HG03045 (cell line): ENCODE results near the gene CELF5.
A peak's percentile ranks its signal among the peaks of the same experiment; 100 is the strongest.

Experiments used
- ATAC-seq: cut with Tn5 transposase; IDR thresholded peaks from one replicate; pipeline ENCODE4 v1.9.1; 2021; ENCODE audit warnings: mild to moderate bottlenecking, moderate library complexity; ENCODE audit not compliant: unreplicated experiment

Gene CELF5

DNA sequence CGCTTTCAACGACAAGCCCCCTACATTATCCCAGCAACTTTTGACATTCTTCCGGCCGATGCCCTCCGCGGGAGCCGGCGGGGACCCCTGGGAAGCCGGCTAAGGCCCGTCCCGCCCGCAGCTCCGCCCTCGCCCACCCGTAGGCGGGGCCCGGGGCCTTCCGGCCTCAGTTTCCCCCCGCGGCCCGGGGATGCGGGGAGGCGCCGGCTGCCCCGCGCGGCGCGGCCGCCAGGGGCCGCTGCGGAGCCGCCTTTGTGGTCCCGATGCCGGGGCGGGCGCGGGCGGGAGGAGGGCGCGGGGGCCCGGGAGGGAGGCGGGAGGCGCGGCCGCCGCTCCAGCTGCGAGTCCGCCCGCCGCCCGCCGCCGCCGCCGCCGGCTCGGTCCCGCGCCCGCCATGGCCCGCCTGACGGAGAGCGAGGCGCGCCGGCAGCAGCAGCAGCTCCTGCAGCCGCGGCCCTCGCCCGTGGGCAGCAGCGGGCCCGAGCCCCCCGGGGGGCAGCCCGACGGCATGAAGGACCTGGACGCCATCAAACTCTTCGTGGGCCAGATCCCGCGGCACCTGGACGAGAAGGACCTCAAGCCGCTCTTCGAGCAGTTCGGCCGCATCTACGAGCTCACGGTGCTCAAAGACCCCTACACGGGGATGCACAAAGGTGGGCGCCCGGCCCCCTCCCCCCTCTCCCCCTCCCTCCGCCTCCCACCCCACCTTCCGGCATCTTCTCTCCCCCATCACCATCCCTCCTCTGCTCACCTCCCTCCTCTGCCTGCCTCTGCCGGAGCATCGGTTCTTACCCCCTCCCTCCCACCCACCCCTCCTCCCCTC is at the start of gene CELF5:
Gene CELF5 (plus strand): TSS at position 316 of the 823 bp plus-strand sequence. CDS start 79 bp downstream, at position 395.
- ATAC-seq: no peak

DNA sequence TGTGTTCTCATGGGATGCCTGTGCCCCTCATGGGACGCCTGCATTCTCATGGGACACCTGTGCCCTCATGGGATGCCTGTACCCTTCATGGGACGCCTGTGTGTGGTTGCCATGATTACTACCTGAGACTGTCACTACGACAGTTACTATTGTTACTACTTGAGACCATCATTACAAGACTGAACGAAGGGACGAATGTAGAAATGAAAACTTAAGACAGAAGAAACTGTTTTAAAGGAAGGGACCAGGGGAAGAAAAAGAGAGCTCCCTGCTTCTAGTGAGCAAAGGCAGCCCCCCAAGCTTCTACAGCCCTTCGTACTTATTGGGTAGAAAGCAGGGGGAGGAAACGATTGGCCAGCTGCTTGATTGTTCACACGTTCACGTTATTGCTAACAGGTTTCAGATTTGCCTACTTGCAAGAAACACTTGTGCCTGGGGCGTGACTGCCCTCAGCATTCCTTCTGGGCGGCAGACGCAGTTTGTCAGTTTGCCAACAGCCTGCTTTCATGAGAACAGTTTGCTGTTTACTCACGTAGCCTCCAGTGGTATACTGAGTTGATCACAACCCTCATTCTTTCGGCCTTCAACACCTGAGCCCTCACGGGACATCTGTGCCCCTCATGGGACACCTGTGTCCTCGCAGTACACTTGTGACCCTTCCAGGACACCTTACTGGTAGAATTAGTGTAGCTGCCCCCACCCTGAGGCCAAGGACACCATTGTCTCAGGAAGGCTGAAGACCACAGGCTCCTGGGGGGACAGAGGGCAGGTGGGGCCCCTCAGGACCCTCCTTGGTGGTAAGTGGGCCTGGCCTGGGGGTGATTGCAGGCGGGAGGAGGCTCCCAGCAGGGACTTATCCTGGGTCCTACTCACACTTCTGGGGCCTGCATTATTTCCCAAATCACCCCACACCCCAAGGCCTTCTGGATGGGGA is 48.4 kb upstream of the CELF5 start:
- no peak for ATAC-seq

DNA sequence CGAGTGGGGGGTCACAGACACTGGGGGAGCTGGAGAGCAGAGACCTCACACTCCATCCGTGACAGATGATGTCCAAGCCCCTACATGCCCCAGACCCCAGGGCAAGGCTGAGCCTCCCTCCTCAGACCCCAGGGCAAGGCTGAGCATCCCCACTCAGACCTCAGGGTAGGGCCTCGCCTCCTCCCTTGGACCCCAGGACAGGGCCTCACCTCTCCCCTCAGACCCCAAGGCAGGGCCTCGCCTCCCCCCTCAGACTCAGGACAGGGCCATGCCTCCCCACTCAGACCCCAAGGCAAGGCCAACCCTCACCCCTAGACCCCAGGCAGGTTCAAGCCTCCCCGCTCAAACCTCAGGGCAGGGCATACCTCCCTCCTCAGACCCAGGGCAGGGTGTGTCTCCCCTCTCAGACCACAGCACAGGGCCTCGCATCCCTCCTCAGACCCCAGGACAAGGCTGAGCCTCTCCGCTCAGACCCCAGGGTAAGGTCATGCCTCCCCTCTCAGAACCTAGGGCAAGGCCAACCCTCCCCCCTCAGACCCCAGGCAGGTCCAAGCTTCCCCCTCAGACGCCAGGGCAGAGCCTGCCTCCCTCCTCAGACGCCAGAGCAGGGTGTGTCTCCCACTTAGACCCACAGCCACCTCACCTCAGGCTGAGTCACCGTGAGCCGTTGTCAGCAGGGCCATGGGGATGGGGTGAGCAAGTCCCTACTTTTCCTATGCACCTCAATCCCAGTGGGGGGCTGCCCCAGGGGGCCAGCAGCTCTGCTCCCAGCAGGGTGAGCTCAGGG is 47.6 kb upstream of the CELF5 start:
- ATAC-seq: no peak

DNA sequence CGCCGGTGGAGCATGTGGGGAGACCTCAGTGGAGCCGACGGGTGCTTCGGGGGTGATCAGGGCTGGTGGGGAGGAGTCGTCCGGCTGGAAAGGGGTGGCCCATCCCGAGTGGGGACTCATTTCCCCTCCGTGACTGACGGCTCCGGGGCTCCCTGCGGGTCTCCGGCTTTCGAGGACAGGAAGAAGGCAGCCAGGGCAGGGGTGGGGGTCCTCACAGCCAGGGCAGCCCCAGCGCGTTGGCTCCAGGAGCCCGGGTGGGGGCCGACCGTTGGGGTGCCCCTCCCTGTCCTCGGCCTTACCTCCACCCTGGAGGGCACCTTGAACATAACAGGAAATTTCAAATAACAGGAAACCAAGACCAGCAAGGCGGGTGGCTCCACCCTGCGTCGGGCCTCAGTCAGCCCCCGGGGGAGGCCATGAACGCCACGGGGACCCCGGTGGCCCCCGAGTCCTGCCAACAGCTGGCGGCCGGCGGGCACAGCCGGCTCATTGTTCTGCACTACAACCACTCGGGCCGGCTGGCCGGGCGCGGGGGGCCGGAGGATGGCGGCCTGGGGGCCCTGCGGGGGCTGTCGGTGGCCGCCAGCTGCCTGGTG is 46.0 kb upstream of the CELF5 start, which contains the start of gene S1PR4:
Gene S1PR4 (plus strand): TSS at position 393 of the 596 bp plus-strand sequence. CDS start 24 bp downstream, at position 417.
- no peak for ATAC-seq

DNA sequence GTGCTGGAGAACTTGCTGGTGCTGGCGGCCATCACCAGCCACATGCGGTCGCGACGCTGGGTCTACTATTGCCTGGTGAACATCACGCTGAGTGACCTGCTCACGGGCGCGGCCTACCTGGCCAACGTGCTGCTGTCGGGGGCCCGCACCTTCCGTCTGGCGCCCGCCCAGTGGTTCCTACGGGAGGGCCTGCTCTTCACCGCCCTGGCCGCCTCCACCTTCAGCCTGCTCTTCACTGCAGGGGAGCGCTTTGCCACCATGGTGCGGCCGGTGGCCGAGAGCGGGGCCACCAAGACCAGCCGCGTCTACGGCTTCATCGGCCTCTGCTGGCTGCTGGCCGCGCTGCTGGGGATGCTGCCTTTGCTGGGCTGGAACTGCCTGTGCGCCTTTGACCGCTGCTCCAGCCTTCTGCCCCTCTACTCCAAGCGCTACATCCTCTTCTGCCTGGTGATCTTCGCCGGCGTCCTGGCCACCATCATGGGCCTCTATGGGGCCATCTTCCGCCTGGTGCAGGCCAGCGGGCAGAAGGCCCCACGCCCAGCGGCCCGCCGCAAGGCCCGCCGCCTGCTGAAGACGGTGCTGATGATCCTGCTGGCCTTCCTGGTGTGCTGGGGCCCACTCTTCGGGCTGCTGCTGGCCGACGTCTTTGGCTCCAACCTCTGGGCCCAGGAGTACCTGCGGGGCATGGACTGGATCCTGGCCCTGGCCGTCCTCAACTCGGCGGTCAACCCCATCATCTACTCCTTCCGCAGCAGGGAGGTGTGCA is 45.3 kb upstream of the CELF5 start:
- no peak for ATAC-seq

DNA sequence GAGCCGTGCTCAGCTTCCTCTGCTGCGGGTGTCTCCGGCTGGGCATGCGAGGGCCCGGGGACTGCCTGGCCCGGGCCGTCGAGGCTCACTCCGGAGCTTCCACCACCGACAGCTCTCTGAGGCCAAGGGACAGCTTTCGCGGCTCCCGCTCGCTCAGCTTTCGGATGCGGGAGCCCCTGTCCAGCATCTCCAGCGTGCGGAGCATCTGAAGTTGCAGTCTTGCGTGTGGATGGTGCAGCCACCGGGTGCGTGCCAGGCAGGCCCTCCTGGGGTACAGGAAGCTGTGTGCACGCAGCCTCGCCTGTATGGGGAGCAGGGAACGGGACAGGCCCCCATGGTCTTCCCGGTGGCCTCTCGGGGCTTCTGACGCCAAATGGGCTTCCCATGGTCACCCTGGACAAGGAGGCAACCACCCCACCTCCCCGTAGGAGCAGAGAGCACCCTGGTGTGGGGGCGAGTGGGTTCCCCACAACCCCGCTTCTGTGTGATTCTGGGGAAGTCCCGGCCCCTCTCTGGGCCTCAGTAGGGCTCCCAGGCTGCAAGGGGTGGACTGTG is 44.6 kb upstream of the CELF5 start:
- no peak for ATAC-seq

DNA sequence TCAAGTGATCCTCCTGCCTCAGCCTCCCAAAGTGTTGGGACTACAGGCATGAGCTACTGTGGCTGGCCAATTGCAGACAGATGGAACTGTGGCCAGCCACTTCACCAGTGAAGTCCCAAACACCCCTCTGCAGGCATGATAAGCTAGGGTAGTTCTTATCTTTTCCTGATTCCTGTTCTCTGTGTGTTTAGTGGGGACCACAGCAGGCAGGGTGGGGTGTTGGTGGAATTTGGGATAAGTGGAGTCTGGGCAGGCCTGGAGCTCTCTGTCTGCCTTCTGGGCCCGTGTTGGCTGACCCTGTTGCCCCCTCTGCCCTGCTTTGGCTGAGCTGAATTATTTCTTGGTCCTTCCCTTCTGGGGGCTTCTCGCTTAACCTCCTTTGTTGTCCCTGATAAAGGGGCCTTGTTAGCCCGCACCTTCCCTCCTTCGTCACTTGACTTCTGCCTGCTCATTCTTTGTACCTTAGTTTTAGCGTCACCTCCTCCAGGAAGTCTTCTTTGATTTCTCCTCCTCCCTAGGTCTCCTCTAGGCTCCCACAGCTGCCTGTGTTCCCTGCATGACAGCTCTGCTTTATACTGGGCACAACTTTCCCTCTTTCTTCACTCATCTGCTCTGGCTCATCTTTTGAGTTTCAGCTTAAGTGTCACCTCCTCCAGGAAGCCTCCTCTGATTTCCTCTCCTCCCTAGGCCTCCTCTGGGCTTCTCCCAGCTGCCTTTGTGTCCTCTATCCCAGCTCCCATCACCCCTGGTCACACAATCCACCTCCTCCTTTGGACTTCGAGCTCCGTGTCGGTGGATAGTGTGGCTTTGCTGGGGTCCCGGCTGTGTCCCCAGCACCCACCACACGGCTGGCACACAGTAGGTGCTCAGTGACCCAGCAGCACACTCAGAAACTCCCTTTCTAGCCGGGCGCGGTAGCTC is 40.5 kb upstream of the CELF5 start:
- no peak for ATAC-seq

DNA sequence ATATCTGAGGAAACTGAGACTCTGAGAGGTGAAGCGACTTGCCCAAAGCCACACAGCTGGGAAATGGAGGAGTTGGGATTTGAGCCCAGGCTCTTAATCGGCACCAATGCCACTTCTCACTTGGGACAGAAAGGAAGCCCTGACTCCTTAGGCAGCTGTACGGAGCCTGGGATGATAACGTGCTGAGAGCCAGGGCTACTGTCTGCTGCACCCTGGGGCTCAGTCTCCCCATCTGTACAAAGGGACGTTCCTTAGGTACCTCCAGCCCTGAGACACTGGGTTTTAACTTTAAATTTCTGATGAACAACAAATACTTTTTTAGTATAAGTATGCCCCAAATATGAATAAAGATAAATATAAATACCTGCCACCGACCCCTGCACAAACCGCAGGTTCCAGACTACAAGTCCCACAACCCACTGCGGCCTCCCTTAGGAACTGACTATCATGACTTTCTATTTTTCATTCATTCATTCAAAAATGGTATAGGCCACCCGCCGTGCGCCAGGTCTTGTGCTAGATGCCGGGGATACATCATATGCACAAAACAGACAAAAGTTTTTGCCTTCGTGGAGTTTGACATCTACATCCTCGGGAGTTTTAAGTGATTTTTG is 39.5 kb upstream of the CELF5 start:
- peak; percentile 14 for ATAC-seq

DNA sequence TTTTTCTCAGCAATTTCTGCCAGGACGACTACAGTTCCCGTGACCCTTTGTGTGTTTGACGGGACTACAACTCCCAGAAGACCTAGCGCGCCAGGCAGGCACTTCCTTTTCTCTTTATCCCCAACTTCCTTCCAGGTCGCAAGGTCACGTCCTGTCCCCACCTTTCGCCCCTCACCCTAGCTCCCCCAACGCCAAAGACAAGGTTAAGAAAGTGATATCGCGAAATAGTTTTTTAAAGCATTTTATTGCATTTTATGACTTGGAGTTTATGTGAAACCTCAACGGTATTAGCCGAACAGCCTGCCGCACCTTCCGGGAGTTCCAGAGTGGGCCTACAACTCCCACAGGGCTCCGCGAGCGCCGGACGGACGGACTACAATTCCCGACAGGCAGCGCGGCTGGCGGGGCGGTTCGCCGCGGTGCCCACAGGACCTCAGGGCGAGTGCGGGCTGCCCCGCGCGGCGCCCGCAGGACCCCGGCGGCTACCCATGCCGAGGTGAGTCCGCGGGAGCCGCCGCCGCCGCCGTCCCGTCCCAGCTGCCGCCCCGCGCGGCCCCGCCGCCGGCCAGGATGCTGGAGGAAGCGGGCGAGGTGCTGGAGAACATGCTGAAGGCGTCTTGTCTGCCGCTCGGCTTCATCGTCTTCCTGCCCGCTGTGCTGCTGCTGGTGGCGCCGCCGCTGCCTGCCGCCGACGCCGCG is 38.9 kb upstream of the CELF5 start, which contains the start of gene NCLN:
Gene NCLN (plus strand): TSS at position 470 of the 699 bp plus-strand sequence. CDS start 101 bp downstream, at position 571.
- peak; percentile 73 for ATAC-seq

DNA sequence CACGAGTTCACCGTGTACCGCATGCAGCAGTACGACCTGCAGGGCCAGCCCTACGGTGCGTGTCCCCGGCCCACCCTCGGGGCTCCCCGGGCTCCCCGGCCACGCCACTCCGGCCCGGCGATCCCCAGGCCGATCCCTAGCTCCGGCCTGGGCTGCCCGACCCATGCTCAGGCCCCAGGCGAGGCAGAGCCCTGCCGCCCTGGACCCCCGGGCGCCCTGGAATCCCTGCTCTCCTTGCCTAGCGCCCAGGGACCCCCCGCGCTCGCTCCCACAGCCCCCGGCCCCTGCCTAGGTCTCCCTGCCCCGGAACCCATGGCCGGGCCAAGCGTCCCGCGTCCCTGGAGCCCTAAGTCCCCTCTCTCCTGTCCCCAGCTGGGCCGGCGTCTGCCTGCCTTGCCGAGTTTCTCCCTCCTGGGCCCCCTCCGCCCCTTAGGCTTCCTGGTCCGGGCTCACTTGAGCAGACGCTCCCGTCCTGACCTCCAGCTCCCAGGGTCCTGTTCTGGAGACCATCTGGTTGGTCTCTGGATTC is 38.2 kb upstream of the CELF5 start:
- ATAC-seq: peak; percentile 24

DNA sequence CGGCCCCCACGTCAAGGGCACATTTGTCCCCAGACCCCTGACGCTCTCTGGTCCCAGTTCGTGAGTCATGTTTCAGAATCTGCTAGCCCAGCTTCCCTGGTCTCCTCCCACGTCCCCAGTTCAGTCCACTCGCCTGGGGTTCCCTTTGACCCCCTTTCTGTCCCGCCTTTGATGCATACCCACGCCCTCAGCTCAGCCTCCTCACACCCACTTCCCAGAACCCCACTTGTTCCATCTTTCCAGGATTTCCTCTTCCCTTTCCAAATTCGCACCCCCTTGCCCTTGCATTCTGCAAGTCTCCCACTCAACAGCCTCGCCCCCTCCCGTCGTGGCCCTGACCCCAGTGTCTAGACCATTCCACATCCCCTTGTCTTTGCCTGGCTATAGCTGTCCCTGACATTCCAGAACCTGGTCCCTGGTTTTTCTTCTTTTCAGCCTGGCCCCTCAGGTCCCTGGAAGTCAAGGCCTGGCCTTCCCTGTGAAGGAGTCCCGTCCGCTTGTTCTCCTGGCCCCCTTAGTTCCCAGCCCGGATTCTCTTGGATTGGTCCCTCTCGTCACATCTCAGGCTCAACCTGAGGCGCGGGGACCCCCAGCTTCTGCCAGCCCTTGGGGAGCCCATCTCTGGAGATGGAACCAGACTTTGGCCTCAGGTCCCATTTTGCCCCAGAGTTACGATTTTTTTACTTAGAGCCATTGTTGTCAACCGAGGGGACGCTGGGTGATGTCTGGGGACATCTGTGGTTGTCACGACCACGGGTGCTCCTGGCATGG is 37.4 kb upstream of the CELF5 start:
- no peak for ATAC-seq

DNA sequence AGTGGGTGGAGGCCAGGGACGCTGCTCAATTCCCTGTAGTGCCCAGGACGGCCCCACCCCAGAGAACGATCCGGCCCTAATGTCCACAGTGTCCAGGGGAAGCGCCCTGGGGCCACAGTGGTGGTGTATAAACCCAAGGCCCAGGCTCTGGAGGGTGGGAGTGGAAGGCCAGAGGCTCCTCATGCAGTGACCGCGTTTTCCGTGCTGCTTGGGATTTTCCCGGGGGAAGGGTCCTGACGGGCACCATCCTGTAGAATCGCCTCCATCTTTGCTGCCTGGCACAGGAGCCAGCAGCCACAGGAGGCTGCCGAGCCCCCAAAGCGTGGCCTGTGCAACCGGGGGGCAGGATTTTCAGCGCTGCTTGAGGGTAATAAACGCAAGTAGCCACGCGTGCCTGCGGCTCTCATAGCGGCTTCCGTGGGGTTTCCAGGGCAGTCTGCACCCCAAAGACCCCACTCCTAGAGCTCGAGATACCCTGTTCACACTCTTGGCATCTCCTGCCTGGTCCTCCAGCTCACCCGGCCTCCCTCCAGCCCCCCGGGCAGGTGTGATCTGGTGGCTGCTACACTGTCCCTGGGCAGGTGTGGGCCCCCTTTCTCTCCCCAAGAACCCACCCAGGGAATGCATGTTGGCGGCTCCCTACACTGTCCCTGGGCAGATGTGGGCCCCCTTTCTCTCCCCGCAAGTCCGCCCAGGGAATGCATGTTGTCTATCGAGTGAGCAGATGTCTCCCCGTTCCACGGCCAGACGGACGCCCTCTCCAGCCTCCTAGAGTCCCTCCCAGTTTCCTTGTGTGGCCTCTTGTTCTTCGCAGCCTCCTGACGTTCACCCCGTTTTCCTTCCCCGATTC is 36.6 kb upstream of the CELF5 start:
- no peak for ATAC-seq

DNA sequence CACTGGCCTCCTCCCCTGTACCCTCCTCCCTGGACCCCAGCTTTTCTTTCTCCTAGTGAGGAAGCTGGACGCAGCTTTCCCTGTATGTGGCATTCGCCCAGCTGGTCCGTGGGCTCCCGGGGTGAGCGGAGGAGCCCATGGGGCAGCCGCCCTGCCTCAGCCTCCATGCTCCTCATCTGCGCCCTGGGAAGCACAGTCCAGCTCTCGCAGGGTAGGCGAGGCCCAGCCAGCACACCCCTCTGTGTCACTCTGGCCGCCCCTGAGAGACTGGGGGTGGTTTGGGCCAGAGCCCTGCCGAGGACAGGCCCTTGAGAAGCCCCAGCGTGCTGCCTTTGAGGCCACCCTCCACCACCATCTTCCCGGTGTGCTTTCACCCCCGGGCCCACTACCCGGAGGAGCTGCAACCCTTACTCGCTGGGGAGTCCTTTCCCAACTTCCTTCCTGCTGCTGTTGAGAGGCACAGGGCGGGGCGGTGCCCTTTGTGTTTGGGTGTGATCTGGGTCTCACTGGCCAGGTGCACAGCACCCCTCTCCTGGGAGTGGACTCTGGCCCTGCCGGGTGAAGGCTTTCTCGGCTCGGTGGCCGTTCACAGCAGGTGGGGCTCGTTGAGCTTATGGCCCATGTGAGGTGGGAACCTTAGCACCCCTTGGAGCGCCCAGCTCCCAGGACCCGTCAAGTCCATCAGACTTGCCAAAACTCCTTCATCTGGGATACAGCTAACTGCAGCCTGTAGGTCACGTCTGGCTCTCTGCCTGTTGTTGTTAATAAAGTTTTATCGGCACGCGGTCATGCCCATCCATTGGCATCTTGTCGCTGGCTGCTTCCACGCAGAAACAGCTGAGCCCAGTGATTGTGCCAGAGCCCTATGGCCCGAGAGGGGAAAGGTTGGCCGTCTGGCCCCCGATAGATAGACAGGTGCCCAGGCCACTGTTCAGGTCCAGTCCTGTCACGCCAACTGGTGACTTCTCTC is 35.5 kb upstream of the CELF5 start:
- ATAC-seq: no peak
